ENCODE results near the gene PPP1R15A. TPM values are rescaled to one million over a fixed set of nuclear protein-coding genes. Genes with fewer than 3 reads are reported as not detected.
"Not testable (repeated sequence)": the region's sequence is repeated elsewhere in the genome, so short reads cannot be mapped to it uniquely, and the experiment has no call there.

Gene PPP1R15A
- total and polyA plus RNA-seq, 9 donors: 22.8 to 156 (median 54.8) TPM

GRCh38 chr19:48905664-48906063 lies 33.4 kb downstream of the PPP1R15A start:
- TF ChIP-seq CTCF (IDR thresholded peaks at IDR 0.05) (no peak), EP300 (IDR thresholded peaks at IDR 0.05) (no peak), POLR2A (IDR thresholded peaks at IDR 0.05) (no peak)
- 64 to 83% (median 79%) methylated on average over 14 of the region's 14 CpGs for WGBS, 3 donors
- H3K27ac ChIP-seq: no peak overlapping the region
- H3K4me3 ChIP-seq: no peak overlapping the region
- H3K4me1 ChIP-seq (ENCODE audit: insufficient read depth): peaks cover 1% of the 10 kb centered on the region
- DNase-seq: no peak
- intact Hi-C loops (cut with DNase I): loop anchor here in 1 of 4 donors (10.0 kb wide), 1 partner anchor 59 kb away; the partner anchor contains the start of gene FTL
- H3K27me3 ChIP-seq: no peaks in the 10 kb centered on the region
- H3K9me3 ChIP-seq: no peaks in the 10 kb centered on the region
- H3K36me3 ChIP-seq: no peaks in the 10 kb centered on the region

GRCh38 chr19:48906324-48906723 lies 34.1 kb downstream of the PPP1R15A start:
- intact Hi-C loops (cut with DNase I): loop anchor here in 1 of 4 donors (10.0 kb wide), 1 partner anchor 58 kb away; the partner anchor contains the start of gene FTL
- H3K4me1 ChIP-seq (ENCODE audit: insufficient read depth): no peaks in the 10 kb centered on the region
- DNase-seq: no peak
- H3K27me3 ChIP-seq: no peaks in the 10 kb centered on the region
- no peak overlapping the region for H3K4me3 ChIP-seq
- H3K9me3 ChIP-seq: no peaks in the 10 kb centered on the region
- no peak for TF ChIP-seq CTCF (IDR thresholded peaks at IDR 0.05)
- TF ChIP-seq EP300 (IDR thresholded peaks at IDR 0.05): no peak
- no peak for TF ChIP-seq POLR2A (IDR thresholded peaks at IDR 0.05)
- 91 to 94% (median 94%) methylated on average over 10 of the region's 10 CpGs for WGBS, 3 donors
- H3K36me3 ChIP-seq: no peaks in the 10 kb centered on the region
- H3K27ac ChIP-seq: no peak overlapping the region

- H3K27ac ChIP-seq: no peak overlapping the region
- DNase-seq: no peak
- no peak overlapping the region for H3K4me3 ChIP-seq
- no peaks in the 10 kb centered on the region for H3K36me3 ChIP-seq
- WGBS, 3 donors: 87 to 92% (median 88%) methylated on average over 14 of the region's 14 CpGs
- TF ChIP-seq EP300 (IDR thresholded peaks at IDR 0.05) (no peak), POLR2A (IDR thresholded peaks at IDR 0.05) (no peak), CTCF (IDR thresholded peaks at IDR 0.05) (no peak)
- no peaks in the 10 kb centered on the region for H3K4me1 ChIP-seq (ENCODE audit: insufficient read depth)
- intact Hi-C loops (cut with DNase I): loop anchor here in 1 of 4 donors (10.0 kb wide), 1 partner anchor 57 kb away; the partner anchor contains the start of gene FTL
- H3K27me3 ChIP-seq: no peaks in the 10 kb centered on the region
- no peaks in the 10 kb centered on the region for H3K9me3 ChIP-seq
Observed at GRCh38 chr19:48907671-48908070, 35.5 kb downstream of the PPP1R15A start.

- not testable (repeated sequence) for H3K27ac ChIP-seq; H3K27me3 ChIP-seq; H3K4me3 ChIP-seq; H3K36me3 ChIP-seq; H3K4me1 ChIP-seq (ENCODE audit: insufficient read depth); H3K9me3 ChIP-seq; DNase-seq
- 94 to 96% (median 95%) methylated on average over 11 of the region's 11 CpGs for WGBS, 3 donors
- intact Hi-C loops (cut with DNase I): loop anchor here in 1 of 4 donors (10.0 kb wide), 1 partner anchor 55 kb away; the partner anchor contains the start of gene FTL
Observed at GRCh38 chr19:48909424-48910077, 37.3 kb downstream of the PPP1R15A start.

- DNase-seq: no peak
- Histone ChIP-seq H3K27me3 (no peaks in the 10 kb centered on the region), H3K36me3 (no peaks in the 10 kb centered on the region), H3K4me3 (no peak overlapping the region), H3K27ac (no peak overlapping the region), H3K9me3 (no peaks in the 10 kb centered on the region), H3K4me1 (ENCODE audit: insufficient read depth) (no peaks in the 10 kb centered on the region)
- WGBS, 3 donors: 77 to 92% (median 89%) methylated on average over 2 of the region's 2 CpGs
- intact Hi-C loops (cut with DNase I): no loop called here
- TF ChIP-seq CTCF (IDR thresholded peaks at IDR 0.05): no peak
- no peak for TF ChIP-seq POLR2A (IDR thresholded peaks at IDR 0.05)
- TF ChIP-seq EP300 (IDR thresholded peaks at IDR 0.05): no peak
Observed at GRCh38 chr19:48910803-48911202, 38.6 kb downstream of the PPP1R15A start.
